Measurements from ENCODE around the gene HIVEP1.

The HIVEP1 gene

DNA sequence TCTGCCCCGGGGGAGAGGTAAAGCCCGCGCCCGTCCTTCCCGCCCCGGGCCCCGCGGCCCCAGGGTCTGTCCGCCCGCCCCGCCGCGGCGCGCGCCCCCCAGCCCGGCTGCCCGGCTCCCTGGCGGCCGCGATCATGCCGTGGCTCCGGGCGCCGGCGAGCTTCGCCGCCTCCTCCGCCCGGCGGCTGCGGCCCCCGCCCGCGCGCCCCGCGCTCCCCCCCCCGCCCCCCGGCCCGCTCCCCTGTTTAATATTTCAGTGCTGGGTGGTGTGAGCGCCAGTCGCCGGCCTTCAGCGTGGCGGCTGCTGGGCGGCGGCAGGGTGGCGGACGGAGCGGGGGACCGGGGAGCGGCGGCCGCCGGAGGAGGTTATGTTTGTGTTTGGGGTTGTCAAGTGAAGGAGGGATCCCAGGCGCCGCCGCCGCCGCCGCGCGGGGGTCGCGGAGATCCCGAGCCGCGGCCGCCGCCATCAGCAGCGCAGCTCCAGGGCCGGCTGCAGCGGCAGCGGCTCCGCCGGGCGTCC, at the start of gene HIVEP1:
Gene HIVEP1 (plus strand): TSS at position 275 of the 520 bp plus-strand sequence. CDS start 3,317 bp downstream, outside the sequence.
- DNase-seq = no peak

GRCh38 chr6:11963756-11964500, 48.2 kb upstream of the HIVEP1 start:
- DNase-seq = no peak

GRCh38 chr6:11964729-11965335, 47.3 kb upstream of the HIVEP1 start:
- DNase-seq = no peak

DNA sequence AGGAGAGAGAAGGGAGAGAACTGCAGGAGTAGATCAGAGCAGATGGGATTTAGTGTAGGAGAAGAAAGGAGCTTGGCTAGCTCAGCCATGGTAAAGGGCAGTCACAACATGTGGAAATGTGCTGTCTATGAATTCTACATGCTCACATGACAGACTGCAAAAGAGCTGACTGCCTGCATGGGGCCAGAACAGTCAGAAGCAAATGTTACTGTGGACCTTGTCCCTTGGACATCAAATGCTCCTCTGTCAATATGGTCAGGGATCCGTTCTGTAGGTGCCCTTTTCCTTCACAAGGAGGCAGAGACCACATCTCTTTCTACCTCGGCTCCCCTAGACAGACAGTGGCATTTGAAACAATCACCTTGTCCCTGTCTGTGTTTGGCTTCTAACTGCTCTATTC, 46.6 kb upstream of the HIVEP1 start:
- DNase-seq = no peak

- no peak for DNase-seq
Measured at GRCh38 chr6:11968241-11968806, 43.8 kb upstream of the HIVEP1 start.

DNA sequence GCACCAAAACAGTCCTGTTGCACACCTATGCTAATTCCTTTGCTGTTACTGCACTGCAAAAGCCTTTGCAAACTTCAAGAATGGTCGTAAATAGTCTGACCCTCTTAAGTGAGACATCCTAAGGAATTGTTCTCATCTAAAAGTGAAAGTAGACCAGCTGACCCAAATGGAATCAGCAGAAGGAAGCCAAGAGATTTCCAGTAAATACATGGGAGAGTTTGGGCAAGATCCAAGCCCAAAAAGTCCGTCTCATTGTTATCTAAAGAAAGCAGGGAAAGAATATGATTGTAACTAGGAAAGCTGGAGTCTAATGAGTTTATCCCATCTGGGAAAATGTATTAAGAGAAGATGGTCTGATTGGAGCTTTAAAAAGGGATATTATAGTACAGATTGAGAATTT, 43.0 kb upstream of the HIVEP1 start:
- no peak for DNase-seq

DNA sequence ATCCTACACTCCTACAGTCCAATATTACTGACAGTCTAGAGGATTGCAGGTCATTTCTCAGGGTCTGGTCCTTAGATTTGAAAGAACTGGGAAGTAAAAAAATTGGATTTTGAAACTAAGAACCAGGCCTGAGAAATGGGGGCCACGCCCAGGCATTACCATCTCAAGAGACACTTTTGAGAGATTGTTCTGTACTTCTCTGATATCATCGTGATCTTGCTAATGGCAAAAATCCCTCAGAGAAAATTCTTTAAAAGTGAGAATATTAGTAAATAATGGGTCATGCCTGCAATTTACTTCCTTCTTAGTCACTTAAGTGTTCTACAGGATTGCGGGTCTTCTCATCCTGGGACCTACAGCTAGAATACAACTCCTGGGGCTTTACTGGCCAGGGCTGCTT, 42.0 kb upstream of the HIVEP1 start:
- no peak for DNase-seq

DNA sequence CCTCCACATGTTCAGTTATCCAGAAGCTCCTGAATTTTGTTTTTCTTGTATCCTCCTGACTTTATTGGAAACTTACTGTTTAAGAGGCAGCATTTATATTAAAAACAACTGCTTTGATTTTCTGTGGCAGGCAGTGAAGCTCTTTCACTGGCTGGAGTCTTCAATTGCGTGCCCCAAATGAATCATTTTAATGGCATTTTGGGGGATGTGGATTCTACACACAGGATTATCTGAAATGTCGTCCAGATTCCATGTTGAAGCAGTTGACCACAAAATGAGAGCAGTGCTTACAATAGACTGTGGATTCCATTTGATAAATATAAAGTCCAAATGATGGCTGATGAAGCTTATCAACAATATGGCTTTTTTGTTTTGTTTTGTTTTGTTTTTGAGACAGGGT, 41.0 kb upstream of the HIVEP1 start:
- no peak for DNase-seq

DNA sequence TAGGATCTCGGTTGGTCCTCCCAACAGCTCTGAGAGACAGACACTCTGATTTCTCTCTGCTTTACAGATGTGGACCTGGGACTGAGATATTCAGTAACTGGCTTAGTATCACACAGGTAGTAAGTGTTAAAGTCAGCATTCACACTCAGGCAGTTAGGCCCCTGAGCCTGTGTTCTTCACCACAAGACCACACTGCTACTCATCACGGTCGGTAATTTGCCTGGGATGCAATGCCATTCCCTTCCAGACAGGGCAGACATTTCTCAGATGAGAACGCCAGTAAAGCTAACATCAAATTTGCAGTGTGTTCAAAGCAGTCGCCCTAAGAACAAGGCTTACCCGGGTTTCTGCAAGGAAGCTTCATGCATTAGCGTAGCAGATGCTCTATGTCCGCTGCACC, 39.8 kb upstream of the HIVEP1 start:
- no peak for DNase-seq

- DNase-seq = no peak
Measured at GRCh38 chr6:11972806-11973205, 39.3 kb upstream of the HIVEP1 start.

GRCh38 chr6:11973238-11973637, 38.9 kb upstream of the HIVEP1 start:
- no peak for DNase-seq

DNA sequence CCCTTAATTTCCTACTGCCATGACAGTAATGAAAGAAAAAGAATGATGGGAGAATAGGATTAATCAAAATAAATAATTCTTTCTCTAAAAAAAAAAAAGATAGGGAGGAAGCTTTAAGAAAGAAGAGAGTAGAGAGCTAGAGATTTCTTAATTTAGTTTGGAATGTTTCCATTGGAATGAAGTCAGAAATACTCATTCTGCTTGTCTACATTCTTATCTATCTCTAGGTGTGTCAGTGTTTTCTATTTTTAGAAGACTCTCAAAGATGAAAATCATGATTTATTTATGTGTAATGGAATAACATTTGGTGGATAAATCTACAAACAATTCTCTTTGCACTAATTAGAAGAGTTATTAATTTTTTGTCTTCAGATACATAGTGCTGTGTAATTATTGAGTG, 38.0 kb upstream of the HIVEP1 start:
- DNase-seq = no peak

GRCh38 chr6:11975353-11975977, 36.6 kb upstream of the HIVEP1 start:
- DNase-seq = no peak

DNA sequence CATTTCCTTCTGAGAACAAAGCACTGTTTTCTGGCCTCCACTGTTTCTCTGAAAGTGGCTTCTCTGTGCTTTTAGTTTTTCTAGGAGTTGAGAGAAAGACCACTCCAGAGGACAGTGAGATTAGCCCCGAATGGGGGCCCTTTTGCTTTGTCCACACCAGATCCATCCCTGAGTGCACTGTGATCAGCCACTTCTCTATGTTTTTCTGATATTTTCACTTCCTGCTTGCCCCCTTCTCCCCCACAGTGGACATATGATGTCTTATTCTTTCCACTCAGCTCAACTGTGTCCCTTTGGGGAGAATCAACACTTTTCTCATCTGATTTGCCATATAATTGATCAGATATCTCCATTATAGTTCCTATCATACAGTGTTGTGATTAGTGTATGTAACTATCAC, 35.6 kb upstream of the HIVEP1 start:
- DNase-seq = no peak

DNA sequence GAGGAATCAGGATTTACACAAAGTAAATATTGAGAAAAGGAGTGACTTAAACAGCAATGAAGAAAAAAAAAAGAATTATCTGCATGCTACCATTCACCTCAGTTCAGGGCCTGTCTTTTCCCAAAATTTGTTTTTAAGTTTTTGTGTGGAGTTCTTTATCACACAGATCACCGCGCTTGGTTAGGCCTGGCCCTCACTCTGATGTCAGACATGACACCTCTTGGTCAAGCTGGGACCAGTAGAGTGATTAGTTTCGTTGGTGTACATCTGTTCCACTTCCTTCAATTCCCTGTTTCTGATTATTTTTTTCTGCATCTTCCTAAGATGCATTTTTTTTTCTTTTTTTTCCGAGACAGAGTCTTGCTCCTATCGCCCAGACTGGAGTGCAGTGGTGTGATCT, 34.9 kb upstream of the HIVEP1 start:
- DNase-seq = no peak

GRCh38 chr6:11977738-11978137, 34.4 kb upstream of the HIVEP1 start:
- no peak for DNase-seq

DNA sequence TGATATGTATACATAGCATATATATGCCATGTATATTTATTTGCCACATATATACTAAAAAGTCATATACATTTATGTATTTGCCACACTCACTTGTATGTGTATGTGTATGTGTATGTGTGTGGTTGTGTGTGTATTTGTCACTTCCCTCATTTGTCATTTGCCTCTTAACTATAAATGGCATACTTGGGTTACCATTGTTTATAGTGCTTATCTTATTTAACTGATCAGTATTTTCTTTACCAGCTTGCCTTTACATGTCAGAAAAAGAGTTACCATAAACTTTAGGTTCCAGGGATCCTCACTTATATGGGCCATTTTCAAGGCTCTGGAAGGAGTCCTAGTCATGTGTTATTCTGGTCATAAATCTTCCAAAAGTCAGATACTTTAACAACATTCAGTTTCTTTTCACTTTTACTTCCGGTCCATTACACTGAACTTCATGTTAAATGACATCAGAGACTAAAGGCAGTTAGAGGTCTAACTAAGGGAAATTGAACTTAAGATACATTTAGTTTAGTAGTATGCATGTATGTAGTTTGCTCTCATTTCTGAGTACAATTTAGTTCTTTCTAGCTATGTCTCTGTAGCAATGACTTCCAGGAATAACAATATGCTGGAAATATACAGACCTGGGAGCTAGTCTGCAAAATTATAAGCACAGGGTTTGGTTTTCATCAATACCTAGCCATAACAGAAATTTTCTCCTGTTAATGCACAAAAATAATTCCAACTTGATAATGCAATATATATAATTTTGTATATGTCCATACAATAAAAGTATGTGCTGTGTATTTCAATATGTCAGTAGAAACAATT, 33.7 kb upstream of the HIVEP1 start:
- no peak for DNase-seq

- no peak for DNase-seq
Measured at GRCh38 chr6:11979866-11980265, 32.2 kb upstream of the HIVEP1 start.

- no peak for DNase-seq
Measured at GRCh38 chr6:11983306-11983705, 28.8 kb upstream of the HIVEP1 start.

DNA sequence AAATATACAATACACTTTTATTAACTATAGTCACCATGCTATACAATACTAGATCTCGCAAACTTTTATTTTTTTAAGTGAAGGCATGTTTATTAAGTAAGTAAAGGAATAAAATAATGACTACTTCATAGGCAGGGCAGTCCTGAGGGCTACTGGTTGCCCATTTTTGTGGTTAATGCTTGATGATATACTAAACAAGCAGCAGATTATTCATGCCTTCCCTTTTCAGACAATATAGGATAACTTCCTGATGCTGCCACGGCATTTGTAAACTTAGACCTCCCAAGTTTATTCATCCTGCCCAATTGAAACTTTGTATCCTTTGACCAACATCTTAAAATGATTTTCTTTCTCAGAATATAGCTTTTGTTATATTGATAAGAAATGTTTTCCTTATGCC, 24.7 kb upstream of the HIVEP1 start:
- no peak for DNase-seq

GRCh38 chr6:11989386-11989785, 22.7 kb upstream of the HIVEP1 start:
- no peak for DNase-seq

DNA sequence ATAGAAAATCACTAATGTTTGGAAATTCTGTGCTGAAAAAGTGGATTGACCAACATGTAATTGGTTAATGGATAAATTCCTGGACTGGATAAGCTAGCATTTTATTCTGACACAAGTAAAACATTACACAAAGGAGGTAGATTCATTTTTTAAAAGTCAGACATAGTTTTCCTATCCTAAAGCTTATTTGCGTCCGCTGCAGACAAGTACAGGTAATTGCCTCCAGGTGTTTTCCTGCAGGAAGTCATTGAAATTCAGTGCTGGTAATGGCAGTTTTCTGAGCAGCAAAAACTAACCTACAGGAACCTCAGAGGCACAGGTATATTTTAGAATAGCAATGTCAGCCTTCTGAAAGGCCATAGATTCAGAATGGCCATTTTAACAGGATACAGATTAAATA, 20.0 kb upstream of the HIVEP1 start:
- no peak for DNase-seq
